Measurements from ENCODE around the gene UBXN6.

DNA sequence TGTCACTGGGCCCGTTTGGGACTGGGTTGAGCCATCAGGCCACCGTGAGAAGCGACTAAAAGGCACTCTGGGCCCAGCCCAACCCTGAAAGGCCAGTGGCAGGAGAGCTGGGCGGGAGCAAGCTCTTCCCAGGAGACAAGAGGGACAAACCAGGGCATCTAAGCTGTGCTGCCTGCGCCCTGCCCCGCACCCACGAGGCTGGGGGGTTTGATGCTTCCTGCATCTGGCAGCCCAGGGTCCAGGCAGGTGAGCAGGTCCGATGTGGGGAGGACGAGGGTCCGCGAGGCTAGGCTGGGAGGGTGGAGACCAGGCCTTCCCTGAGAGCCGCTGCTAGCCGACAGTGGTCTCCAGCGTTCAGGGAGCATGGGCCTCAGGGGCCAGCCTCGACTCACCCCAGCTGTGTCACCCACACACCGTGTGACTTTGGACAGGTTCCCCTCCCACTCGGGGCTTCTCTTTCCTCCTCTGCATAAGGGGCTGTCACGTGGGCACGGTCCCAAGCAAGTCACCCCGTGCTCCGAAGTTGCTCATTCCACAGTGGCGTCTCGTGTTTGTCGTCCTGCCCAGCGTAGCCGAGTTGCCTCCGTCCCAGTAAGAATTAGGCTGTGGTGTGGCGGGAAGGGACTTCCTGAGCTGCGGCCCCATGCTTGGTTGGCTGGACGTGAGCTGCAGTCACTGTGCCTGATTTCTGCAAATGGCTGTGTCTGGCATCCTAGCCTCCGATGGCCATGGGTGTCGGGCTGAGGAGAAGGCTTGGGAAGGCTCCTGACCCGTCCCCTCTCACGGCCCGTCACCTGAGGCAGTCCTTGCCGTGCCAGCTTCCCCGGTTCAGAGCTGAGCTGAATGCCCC lies 44.9 kb upstream of the UBXN6 start:
- no peak for TF ChIP-seq POLR2A (IDR thresholded peaks at IDR 0.05; ENCODE audit: borderline replicate concordance, extremely low read depth, insufficient read depth, insufficient read length)
- no peak for TF ChIP-seq SIN3A (IDR thresholded peaks at IDR 0.05; ENCODE audit: low read depth)
- TF ChIP-seq EZH2phosphoT487 (IDR thresholded peaks at IDR 0.05; ENCODE audit: borderline replicate concordance): no peak
- TF ChIP-seq, protein P1, sequence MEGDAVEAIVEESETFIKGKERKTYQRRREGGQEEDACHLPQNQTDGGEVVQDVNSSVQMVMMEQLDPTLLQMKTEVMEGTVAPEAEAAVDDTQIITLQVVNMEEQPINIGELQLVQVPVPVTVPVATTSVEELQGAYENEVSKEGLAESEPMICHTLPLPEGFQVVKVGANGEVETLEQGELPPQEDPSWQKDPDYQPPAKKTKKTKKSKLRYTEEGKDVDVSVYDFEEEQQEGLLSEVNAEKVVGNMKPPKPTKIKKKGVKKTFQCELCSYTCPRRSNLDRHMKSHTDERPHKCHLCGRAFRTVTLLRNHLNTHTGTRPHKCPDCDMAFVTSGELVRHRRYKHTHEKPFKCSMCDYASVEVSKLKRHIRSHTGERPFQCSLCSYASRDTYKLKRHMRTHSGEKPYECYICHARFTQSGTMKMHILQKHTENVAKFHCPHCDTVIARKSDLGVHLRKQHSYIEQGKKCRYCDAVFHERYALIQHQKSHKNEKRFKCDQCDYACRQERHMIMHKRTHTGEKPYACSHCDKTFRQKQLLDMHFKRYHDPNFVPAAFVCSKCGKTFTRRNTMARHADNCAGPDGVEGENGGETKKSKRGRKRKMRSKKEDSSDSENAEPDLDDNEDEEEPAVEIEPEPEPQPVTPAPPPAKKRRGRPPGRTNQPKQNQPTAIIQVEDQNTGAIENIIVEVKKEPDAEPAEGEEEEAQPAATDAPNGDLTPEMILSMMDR (IDR thresholded peaks at IDR 0.05 in 2 of 3, conservative IDR thresholded peaks at IDR 0.05 in 1 of 3; ENCODE audit: borderline replicate concordance in 1 of 3, insufficient read depth in 1 of 3, low read depth in 2 of 3, low read length in 2 of 3): no peak
- no peak for TF ChIP-seq EGR1 (IDR thresholded peaks at IDR 0.05; ENCODE audit: low read depth)
- no peak for TF ChIP-seq JUND (IDR thresholded peaks at IDR 0.05)
- TF ChIP-seq, protein P2, sequence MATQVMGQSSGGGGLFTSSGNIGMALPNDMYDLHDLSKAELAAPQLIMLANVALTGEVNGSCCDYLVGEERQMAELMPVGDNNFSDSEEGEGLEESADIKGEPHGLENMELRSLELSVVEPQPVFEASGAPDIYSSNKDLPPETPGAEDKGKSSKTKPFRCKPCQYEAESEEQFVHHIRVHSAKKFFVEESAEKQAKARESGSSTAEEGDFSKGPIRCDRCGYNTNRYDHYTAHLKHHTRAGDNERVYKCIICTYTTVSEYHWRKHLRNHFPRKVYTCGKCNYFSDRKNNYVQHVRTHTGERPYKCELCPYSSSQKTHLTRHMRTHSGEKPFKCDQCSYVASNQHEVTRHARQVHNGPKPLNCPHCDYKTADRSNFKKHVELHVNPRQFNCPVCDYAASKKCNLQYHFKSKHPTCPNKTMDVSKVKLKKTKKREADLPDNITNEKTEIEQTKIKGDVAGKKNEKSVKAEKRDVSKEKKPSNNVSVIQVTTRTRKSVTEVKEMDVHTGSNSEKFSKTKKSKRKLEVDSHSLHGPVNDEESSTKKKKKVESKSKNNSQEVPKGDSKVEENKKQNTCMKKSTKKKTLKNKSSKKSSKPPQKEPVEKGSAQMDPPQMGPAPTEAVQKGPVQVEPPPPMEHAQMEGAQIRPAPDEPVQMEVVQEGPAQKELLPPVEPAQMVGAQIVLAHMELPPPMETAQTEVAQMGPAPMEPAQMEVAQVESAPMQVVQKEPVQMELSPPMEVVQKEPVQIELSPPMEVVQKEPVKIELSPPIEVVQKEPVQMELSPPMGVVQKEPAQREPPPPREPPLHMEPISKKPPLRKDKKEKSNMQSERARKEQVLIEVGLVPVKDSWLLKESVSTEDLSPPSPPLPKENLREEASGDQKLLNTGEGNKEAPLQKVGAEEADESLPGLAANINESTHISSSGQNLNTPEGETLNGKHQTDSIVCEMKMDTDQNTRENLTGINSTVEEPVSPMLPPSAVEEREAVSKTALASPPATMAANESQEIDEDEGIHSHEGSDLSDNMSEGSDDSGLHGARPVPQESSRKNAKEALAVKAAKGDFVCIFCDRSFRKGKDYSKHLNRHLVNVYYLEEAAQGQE (IDR thresholded peaks at IDR 0.05; ENCODE audit: low read depth): no peak
- no peak for TF ChIP-seq CEBPB (IDR thresholded peaks at IDR 0.05; ENCODE audit: low read depth)
- TF ChIP-seq TCF7L2 (IDR thresholded peaks at IDR 0.05; ENCODE audit: borderline replicate concordance, extremely low read depth, insufficient read depth, insufficient read length): no peak
- TF ChIP-seq ZFX (IDR thresholded peaks at IDR 0.05): no peak
- TF ChIP-seq, protein P3, sequence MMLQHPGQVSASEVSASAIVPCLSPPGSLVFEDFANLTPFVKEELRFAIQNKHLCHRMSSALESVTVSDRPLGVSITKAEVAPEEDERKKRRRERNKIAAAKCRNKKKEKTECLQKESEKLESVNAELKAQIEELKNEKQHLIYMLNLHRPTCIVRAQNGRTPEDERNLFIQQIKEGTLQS (IDR thresholded peaks at IDR 0.05): no peak
- TF ChIP-seq EZH2 (IDR thresholded peaks at IDR 0.05): no peak
- TF ChIP-seq ZNF274 (IDR thresholded peaks at IDR 0.05; ENCODE audit: low read depth, low read length): no peak
